ENCODE measurements around the gene CTSS. TPM values are rescaled to one million over a fixed set of nuclear protein-coding genes. Genes with fewer than 3 reads are reported as not detected.

The CTSS gene
- total RNA-seq, 1 experiment from 2014 or later: 0.57 TPM

Other genes starting within 250 kb of the CTSS start
- gene ADAMTSL4, start 216.4 kb downstream of the CTSS start, total RNA-seq (2021; ENCODE audit: unreplicated experiment): 4.3 TPM
- gene MCL1, start 186.2 kb downstream of the CTSS start, total RNA-seq (2021; ENCODE audit: unreplicated experiment): 146 TPM
- 130 TPM for gene ENSA, start 136.2 kb downstream of the CTSS start, total RNA-seq (2021; ENCODE audit: unreplicated experiment)
- gene GOLPH3L, start 68.6 kb downstream of the CTSS start, total RNA-seq (2021; ENCODE audit: unreplicated experiment): 28.0 TPM
- gene HORMAD1, start 44.9 kb downstream of the CTSS start, total RNA-seq (2021; ENCODE audit: unreplicated experiment): not detected
- gene CTSK, start 42.5 kb upstream of the CTSS start, total RNA-seq (2021; ENCODE audit: unreplicated experiment): 3.5 TPM
- gene ARNT, start 110.8 kb upstream of the CTSS start, total RNA-seq (2021; ENCODE audit: unreplicated experiment): 27.2 TPM
- gene CTXND2, start 121.4 kb upstream of the CTSS start, total RNA-seq (2021; ENCODE audit: unreplicated experiment): not detected
- gene SETDB1, start 160.6 kb upstream of the CTSS start, total RNA-seq (2021; ENCODE audit: unreplicated experiment): 54.3 TPM
- 218 TPM for gene CERS2, start 209.1 kb upstream of the CTSS start, total RNA-seq (2021; ENCODE audit: unreplicated experiment)
- 2.7 TPM for gene ANXA9, start 216.5 kb upstream of the CTSS start, total RNA-seq (2021; ENCODE audit: unreplicated experiment)
- 1.2 TPM for gene MINDY1, start 241.1 kb upstream of the CTSS start, total RNA-seq (2021; ENCODE audit: unreplicated experiment)
- gene PRUNE1, start 242.7 kb upstream of the CTSS start, total RNA-seq (2021; ENCODE audit: unreplicated experiment): 20.2 TPM